OCI-LY1 (cell line): ENCODE measurements around the gene SMKR1.

Experiments used
- EZH2 ChIP-seq: fragments of 200-600 bp; sonication (generic), shearing (Covaris generic); IDR thresholded peaks from 2 replicates; pipeline ENCODE4 v1.8.0; 2017; ENCODE audit warnings: borderline replicate concordance, mixed run types, mild to moderate bottlenecking, antibody characterized with exemption, low read length, moderate library complexity, mixed read lengths
- TF ChIP-seq, protein P1 (sequence below): fragments of 200-600 bp; sonication (generic), shearing (Covaris generic); IDR thresholded peaks from 2 replicates; pipeline ENCODE4 v1.5.1; 2017; ENCODE audit warnings: mild to moderate bottlenecking, antibody characterized with exemption, low read length, moderate library complexity, mixed read lengths

DNA sequence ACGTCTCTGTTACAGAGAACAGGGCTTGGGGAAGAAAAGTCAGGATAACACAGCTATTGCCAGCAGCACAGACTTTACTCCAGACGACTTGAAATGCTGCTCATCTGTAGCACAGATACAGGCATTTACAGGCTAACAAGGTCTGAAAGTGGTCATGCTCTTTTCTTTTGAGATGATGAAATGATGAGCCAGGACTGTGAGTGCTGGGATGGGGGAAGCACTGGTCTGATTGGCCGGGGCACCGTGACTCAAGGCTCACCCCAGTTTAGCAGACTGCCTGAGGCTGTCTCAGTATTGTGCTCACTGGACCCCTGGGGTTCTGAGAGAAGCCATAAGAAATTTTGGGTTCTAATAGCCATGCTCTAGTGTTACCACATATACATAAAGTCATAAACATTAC is 12.4 kb downstream of the SMKR1 start:
- TF ChIP-seq EZH2, result no peak
- TF ChIP-seq, protein P1, sequence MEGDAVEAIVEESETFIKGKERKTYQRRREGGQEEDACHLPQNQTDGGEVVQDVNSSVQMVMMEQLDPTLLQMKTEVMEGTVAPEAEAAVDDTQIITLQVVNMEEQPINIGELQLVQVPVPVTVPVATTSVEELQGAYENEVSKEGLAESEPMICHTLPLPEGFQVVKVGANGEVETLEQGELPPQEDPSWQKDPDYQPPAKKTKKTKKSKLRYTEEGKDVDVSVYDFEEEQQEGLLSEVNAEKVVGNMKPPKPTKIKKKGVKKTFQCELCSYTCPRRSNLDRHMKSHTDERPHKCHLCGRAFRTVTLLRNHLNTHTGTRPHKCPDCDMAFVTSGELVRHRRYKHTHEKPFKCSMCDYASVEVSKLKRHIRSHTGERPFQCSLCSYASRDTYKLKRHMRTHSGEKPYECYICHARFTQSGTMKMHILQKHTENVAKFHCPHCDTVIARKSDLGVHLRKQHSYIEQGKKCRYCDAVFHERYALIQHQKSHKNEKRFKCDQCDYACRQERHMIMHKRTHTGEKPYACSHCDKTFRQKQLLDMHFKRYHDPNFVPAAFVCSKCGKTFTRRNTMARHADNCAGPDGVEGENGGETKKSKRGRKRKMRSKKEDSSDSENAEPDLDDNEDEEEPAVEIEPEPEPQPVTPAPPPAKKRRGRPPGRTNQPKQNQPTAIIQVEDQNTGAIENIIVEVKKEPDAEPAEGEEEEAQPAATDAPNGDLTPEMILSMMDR, result no peak
